Caco-2 (cell line): Measurements from ENCODE around the gene DNAH10. TPM values are rescaled to one million over a fixed set of nuclear protein-coding genes. Genes with fewer than 3 reads are reported as not detected.

ENCODE experiments used
- BruUV-seq: library from RNA; stranded (reverse); fragments of 400-500 nt; replicated peaks from 2 replicates; lab custom pipeline; 2021; lab: Mats Ljungman, UMichigan
- CTCF ChIA-PET: fragments of 300-600 bp; sonication (Branson Sonifier 250); formaldehyde crosslinking; loops from one replicate; lab custom pipeline; 2022; ENCODE audit warnings: antibody characterized with exemption; lab: Charles Lee
- POLR2A ChIA-PET: fragments of 300-600 bp; sonication (Branson Sonifier 250); formaldehyde crosslinking; loops from one replicate; lab custom pipeline; 2022; ENCODE audit warnings: antibody characterized with exemption; lab: Charles Lee
- DNase-seq, 2 experiments: peaks; one replicate each; pipeline versions ENCODE4 v3.0.0 to v3.0.0-alpha.2; 2020 to 2022
- H3K27me3 ChIP-seq: replicated peaks from 2 replicates; pipeline ENCODE4 v1.6.0; 2011; ENCODE audit warnings: low read length; ENCODE audit not compliant: control insufficient read depth, insufficient read depth
- H3K36me3 ChIP-seq: 2 replicates; pipeline ENCODE4 v1.5.1; 2011; ENCODE audit warnings: low read length; ENCODE audit not compliant: control insufficient read depth, insufficient read depth
- H3K4me1 ChIP-seq: fragments of 250-450 bp; sonication (Bioruptor Pico); 2 replicates; pipeline ENCODE4 v1.5.1; 2020; ENCODE audit warnings: mild to moderate bottlenecking
- H3K4me3 ChIP-seq: 2 replicates; pipeline ENCODE4 v1.5.1; 2011; ENCODE audit warnings: low read depth, mild to moderate bottlenecking, control low read depth, low read length
- H3K9me3 ChIP-seq: fragments of 250-450 bp; sonication (Bioruptor Pico); 2 replicates; pipeline ENCODE4 v1.5.1; 2020; ENCODE audit warnings: mild to moderate bottlenecking, moderate library complexity
- H3K27ac Mint-ChIP-seq: one replicate; pipeline ENCODE4 v1.8.0; 2022; ENCODE audit warnings: mixed read lengths; ENCODE audit not compliant: unreplicated experiment
- H3K27me3 Mint-ChIP-seq: one replicate; pipeline ENCODE4 v1.8.0; 2022; ENCODE audit warnings: mixed read lengths; ENCODE audit not compliant: insufficient read depth, unreplicated experiment
- H3K36me3 Mint-ChIP-seq: one replicate; pipeline ENCODE4 v1.8.0; 2022; ENCODE audit warnings: mild to moderate bottlenecking, mixed read lengths; ENCODE audit not compliant: insufficient read depth, unreplicated experiment
- H3K4me1 Mint-ChIP-seq: one replicate; pipeline ENCODE4 v1.8.0; 2022; ENCODE audit warnings: low read depth, mixed read lengths; ENCODE audit not compliant: unreplicated experiment
- H3K4me3 Mint-ChIP-seq: one replicate; pipeline ENCODE4 v1.8.0; 2022; ENCODE audit warnings: mild to moderate bottlenecking, moderate library complexity, mixed read lengths; ENCODE audit not compliant: unreplicated experiment
- H3K9me3 Mint-ChIP-seq: one replicate; pipeline ENCODE4 v1.8.0; 2022; ENCODE audit warnings: mixed read lengths; ENCODE audit not compliant: unreplicated experiment
- intact Hi-C: fragments of 100-400 bp; cut with micrococcal nuclease; formaldehyde crosslinking; loops from one replicate; pipeline ENCODE4 v1.10.0; 2022; ENCODE audit not compliant: unreplicated experiment
- total RNA-seq: library from RNA; stranded (reverse); gene quantifications from 2 replicates; pipeline ENCODE4 v1.2.3, GENCODE V29; 2022
- TF ChIP-seq, protein P1 (sequence below), 2 experiments: fragments of 200-600 bp in 1 of 2; IDR thresholded peaks; 1 replicate in 1 of 2; 2 replicates in 1 of 2; pipeline versions ENCODE4 v1.5.1 to v1.8.0; 2011 to 2022; ENCODE audit warnings: antibody characterized with exemption in 1 of 2, control low read depth in 1 of 2, inconsistent platforms in 1 of 2, low read depth in 1 of 2, low read length in 1 of 2, mild to moderate bottlenecking in 1 of 2, moderate library complexity in 1 of 2; ENCODE audit not compliant: insufficient read depth in 1 of 2, severe bottlenecking in 1 of 2, unreplicated experiment in 1 of 2

The DNAH10 gene
- total RNA-seq, 1 experiment from 2014 or later = 0.45 TPM

DNA sequence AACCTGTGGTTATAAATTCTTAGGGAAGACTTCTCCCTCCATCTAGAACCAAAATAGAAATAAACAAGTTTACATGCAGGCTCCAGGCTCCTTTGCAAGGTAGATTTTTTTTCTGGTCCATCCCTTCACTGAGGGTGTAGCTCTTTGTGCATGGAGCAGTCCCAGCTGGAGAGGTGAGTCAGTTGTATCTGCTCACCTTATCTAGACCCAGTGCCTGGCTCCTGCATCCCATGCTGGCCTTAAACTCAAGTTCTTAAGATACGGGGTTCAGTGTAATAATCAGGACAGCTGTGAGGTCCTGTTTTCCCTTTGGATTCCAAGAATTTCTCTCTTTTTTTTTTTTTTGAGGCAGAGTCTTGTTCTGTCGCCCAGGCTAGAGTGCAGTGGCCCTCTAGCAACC is 35.1 kb upstream of the DNAH10 start:
- no peaks in the 10 kb centered on the region for H3K4me1 ChIP-seq
- Mint-ChIP-seq H3K36me3 (peaks cover 40% of the 10 kb centered on the region), H3K4me3 (no peak overlapping the region), H3K9me3 (no peaks in the 10 kb centered on the region), H3K4me1 (no peaks in the 10 kb centered on the region), H3K27ac (no peak overlapping the region), H3K27me3 (no peaks in the 10 kb centered on the region)
- CTCF ChIA-PET = no interaction called here
- H3K4me3 ChIP-seq = no peak overlapping the region
- POLR2A ChIA-PET = no interaction called here
- H3K9me3 ChIP-seq = no peaks in the 10 kb centered on the region
- H3K36me3 ChIP-seq = no peaks in the 10 kb centered on the region; the same call in 1 of the 2 replicates
- no peak for DNase-seq
- BruUV-seq = no TSS peak
- TF ChIP-seq, protein P1, sequence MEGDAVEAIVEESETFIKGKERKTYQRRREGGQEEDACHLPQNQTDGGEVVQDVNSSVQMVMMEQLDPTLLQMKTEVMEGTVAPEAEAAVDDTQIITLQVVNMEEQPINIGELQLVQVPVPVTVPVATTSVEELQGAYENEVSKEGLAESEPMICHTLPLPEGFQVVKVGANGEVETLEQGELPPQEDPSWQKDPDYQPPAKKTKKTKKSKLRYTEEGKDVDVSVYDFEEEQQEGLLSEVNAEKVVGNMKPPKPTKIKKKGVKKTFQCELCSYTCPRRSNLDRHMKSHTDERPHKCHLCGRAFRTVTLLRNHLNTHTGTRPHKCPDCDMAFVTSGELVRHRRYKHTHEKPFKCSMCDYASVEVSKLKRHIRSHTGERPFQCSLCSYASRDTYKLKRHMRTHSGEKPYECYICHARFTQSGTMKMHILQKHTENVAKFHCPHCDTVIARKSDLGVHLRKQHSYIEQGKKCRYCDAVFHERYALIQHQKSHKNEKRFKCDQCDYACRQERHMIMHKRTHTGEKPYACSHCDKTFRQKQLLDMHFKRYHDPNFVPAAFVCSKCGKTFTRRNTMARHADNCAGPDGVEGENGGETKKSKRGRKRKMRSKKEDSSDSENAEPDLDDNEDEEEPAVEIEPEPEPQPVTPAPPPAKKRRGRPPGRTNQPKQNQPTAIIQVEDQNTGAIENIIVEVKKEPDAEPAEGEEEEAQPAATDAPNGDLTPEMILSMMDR (IDR thresholded peaks at IDR 0.05; ENCODE audit: insufficient read depth in 1 of 2, low read depth in 1 of 2, low read length in 1 of 2, severe bottlenecking in 1 of 2, unreplicated experiment in 1 of 2) = no peak
- intact Hi-C loops = no loop called here
- H3K27me3 ChIP-seq = no peaks in the 10 kb centered on the region

DNA sequence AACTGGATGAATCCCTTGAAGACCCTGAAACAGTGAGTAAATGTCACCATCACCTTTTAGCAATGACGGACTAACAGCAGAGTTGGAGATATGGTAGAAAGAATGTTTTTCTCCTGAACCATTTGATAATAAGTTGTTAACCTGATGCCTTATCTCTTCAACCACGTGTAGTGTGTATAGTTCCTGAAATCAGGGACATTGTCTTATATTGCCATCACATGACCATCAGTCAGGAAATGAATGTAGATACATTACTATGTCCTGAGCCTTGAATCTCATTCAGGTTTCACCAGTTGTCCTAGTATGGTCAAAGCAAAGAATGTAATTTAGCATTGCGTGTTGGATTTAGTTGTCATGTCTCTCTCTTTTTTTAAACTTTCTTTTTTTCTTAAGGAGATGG is 34.2 kb upstream of the DNAH10 start:
- no peaks in the 10 kb centered on the region for H3K9me3 ChIP-seq
- no peaks in the 10 kb centered on the region for H3K36me3 ChIP-seq
- no TSS peak for BruUV-seq
- no peaks in the 10 kb centered on the region for H3K4me1 ChIP-seq
- H3K4me3 ChIP-seq = no peak overlapping the region
- Mint-ChIP-seq H3K4me3 (no peak overlapping the region), H3K27me3 (no peaks in the 10 kb centered on the region), H3K9me3 (no peaks in the 10 kb centered on the region), H3K4me1 (no peaks in the 10 kb centered on the region), H3K36me3 (peaks cover 40% of the 10 kb centered on the region), H3K27ac (no peak overlapping the region)
- CTCF ChIA-PET = no interaction called here
- no peak for DNase-seq
- intact Hi-C loops = no loop called here
- TF ChIP-seq, protein P1 (IDR thresholded peaks at IDR 0.05; ENCODE audit: insufficient read depth in 1 of 2, low read depth in 1 of 2, low read length in 1 of 2, severe bottlenecking in 1 of 2, unreplicated experiment in 1 of 2) = no peak
- POLR2A ChIA-PET = no interaction called here
- no peaks in the 10 kb centered on the region for H3K27me3 ChIP-seq

- Histone ChIP-seq H3K27me3 (no peaks in the 10 kb centered on the region), H3K4me3 (no peak overlapping the region), H3K9me3 (no peaks in the 10 kb centered on the region), H3K36me3 (no peaks in the 10 kb centered on the region), H3K4me1 (no peaks in the 10 kb centered on the region)
- DNase-seq = no peak
- intact Hi-C loops = no loop called here
- CTCF ChIA-PET = no interaction called here
- POLR2A ChIA-PET = no interaction called here
- no peaks in the 10 kb centered on the region for H3K9me3 Mint-ChIP-seq
- H3K27ac Mint-ChIP-seq = no peak overlapping the region
- no peaks in the 10 kb centered on the region for H3K27me3 Mint-ChIP-seq
- BruUV-seq = no TSS peak
- no peaks in the 10 kb centered on the region for H3K4me1 Mint-ChIP-seq
- H3K36me3 Mint-ChIP-seq = peaks cover 48% of the 10 kb centered on the region
- H3K4me3 Mint-ChIP-seq = no peak overlapping the region
- TF ChIP-seq, protein P1 (IDR thresholded peaks at IDR 0.05; ENCODE audit: insufficient read depth in 1 of 2, low read depth in 1 of 2, low read length in 1 of 2, severe bottlenecking in 1 of 2, unreplicated experiment in 1 of 2) = no peak
These were observed 30.5 kb upstream of the DNAH10 start for GRCh38 chr12:123731596-123731995.
